NB4 (cell line): ENCODE results near the gene SUSD6.

Experiments
- MYC ChIP-seq: IDR thresholded peaks from 2 replicates; pipeline ENCODE4 v1.6.1; 2011; ENCODE audit warnings: low read depth, low read length
- POLR2A ChIP-seq: IDR thresholded peaks from 2 replicates; pipeline ENCODE4 v1.6.1; 2011; ENCODE audit warnings: mild to moderate bottlenecking; ENCODE audit not compliant: insufficient read length; ENCODE audit errors: extremely low read depth
- TF ChIP-seq, protein P1 (sequence below): IDR thresholded peaks from one replicate; pipeline ENCODE4 v1.5.1; 2012; ENCODE audit warnings: low read depth, low read length

DNA sequence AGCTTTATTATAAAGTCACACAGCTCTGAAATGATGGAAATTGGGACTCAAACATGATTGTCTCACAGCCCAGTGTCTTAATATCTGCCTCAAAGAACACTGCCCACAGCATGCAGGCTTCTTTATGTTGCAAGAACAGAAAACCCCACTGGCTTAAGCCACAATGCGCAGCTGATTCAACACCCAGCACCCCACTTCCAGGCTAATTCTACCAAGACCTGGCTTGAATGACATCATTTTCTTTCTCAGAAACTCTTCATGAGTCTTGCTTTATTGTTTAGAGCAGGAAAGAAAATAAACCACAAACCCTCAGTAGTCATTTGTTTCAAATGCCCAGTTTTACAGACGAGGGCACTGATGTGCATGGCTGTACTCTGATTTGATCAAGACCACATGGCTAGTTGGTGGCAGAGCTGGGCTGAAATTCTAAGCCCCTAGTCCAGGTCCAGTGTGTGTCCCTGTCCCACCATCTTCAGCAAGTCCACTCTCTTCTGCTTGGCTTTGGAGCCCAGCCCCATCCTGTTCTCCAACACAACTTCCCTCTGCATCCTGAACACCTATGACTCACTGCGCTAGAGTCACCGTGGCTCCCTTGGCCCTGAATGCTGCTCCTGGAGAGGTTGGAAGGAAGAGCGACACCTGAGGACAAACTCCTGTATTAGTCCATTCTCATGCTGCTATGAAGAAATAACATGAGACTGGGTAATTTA is 105.2 kb downstream of the SUSD6 start:
- TF ChIP-seq POLR2A (no peak), MYC (no peak)
- TF ChIP-seq, protein P1, sequence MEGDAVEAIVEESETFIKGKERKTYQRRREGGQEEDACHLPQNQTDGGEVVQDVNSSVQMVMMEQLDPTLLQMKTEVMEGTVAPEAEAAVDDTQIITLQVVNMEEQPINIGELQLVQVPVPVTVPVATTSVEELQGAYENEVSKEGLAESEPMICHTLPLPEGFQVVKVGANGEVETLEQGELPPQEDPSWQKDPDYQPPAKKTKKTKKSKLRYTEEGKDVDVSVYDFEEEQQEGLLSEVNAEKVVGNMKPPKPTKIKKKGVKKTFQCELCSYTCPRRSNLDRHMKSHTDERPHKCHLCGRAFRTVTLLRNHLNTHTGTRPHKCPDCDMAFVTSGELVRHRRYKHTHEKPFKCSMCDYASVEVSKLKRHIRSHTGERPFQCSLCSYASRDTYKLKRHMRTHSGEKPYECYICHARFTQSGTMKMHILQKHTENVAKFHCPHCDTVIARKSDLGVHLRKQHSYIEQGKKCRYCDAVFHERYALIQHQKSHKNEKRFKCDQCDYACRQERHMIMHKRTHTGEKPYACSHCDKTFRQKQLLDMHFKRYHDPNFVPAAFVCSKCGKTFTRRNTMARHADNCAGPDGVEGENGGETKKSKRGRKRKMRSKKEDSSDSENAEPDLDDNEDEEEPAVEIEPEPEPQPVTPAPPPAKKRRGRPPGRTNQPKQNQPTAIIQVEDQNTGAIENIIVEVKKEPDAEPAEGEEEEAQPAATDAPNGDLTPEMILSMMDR = no peak
